Brain microvascular endothelial cell (primary cell): ENCODE data around the gene ENKD1.
A peak's percentile ranks its signal among the peaks of the same experiment; 100 is the strongest.

Experiments
- DNase-seq: peaks from one replicate; pipeline ENCODE4 v3.0.0-alpha.2; 2020
- H3K27ac ChIP-seq: fragments of 250-450 bp; sonication (Bioruptor Pico); 2 replicates; pipeline ENCODE4 v1.5.1; 2020; ENCODE audit warnings: mild to moderate bottlenecking, moderate library complexity
- H3K27me3 ChIP-seq: fragments of 250-450 bp; sonication (Bioruptor Pico); replicated peaks from 2 replicates; pipeline ENCODE4 v1.5.1; 2020; ENCODE audit warnings: mild to moderate bottlenecking
- H3K36me3 ChIP-seq: fragments of 250-450 bp; sonication (Bioruptor Pico); replicated peaks from 2 replicates; pipeline ENCODE4 v1.5.1; 2020; ENCODE audit warnings: mild to moderate bottlenecking
- H3K4me3 ChIP-seq: 2 replicates; pipeline ENCODE4 v1.5.1; 2011; ENCODE audit warnings: low read depth, mild to moderate bottlenecking, control low read depth, low read length, moderate library complexity
- in situ Hi-C: cut with HindIII; loops from 2 replicates; pipeline ENCODE4 v1.10.0; 2017; ENCODE audit warnings: low sequenced_read_pairs, low pct_ligation_motif_present
- TF ChIP-seq, protein P1 (sequence below): IDR thresholded peaks from 2 replicates; pipeline ENCODE4 v1.5.1; 2011; ENCODE audit warnings: low read depth, mild to moderate bottlenecking, moderate library complexity, low read length, control low read depth, inconsistent platforms; ENCODE audit errors: missing control alignments

ENKD1 gene

GRCh38 chr16:67660564-67661028 is 6.0 kb downstream of the ENKD1 start, which contains the start of gene PARD6A:
TSS of gene PARD6A (plus strand) at chr16:67660960. CDS start at chr16:67661039, 79 bp downstream.
- peak within 1 kb of the TSS; percentile 78 for H3K27ac ChIP-seq
- DNase-seq, result peak; percentile 89
- H3K27me3 ChIP-seq, result no peaks in the 10 kb centered on the region
- TF ChIP-seq, protein P1, sequence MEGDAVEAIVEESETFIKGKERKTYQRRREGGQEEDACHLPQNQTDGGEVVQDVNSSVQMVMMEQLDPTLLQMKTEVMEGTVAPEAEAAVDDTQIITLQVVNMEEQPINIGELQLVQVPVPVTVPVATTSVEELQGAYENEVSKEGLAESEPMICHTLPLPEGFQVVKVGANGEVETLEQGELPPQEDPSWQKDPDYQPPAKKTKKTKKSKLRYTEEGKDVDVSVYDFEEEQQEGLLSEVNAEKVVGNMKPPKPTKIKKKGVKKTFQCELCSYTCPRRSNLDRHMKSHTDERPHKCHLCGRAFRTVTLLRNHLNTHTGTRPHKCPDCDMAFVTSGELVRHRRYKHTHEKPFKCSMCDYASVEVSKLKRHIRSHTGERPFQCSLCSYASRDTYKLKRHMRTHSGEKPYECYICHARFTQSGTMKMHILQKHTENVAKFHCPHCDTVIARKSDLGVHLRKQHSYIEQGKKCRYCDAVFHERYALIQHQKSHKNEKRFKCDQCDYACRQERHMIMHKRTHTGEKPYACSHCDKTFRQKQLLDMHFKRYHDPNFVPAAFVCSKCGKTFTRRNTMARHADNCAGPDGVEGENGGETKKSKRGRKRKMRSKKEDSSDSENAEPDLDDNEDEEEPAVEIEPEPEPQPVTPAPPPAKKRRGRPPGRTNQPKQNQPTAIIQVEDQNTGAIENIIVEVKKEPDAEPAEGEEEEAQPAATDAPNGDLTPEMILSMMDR, result no peak
- no peaks in the 10 kb centered on the region for H3K36me3 ChIP-seq
- in situ Hi-C loops, result no loop called here
- peak within 1 kb of the TSS; percentile 85 for H3K4me3 ChIP-seq

DNA sequence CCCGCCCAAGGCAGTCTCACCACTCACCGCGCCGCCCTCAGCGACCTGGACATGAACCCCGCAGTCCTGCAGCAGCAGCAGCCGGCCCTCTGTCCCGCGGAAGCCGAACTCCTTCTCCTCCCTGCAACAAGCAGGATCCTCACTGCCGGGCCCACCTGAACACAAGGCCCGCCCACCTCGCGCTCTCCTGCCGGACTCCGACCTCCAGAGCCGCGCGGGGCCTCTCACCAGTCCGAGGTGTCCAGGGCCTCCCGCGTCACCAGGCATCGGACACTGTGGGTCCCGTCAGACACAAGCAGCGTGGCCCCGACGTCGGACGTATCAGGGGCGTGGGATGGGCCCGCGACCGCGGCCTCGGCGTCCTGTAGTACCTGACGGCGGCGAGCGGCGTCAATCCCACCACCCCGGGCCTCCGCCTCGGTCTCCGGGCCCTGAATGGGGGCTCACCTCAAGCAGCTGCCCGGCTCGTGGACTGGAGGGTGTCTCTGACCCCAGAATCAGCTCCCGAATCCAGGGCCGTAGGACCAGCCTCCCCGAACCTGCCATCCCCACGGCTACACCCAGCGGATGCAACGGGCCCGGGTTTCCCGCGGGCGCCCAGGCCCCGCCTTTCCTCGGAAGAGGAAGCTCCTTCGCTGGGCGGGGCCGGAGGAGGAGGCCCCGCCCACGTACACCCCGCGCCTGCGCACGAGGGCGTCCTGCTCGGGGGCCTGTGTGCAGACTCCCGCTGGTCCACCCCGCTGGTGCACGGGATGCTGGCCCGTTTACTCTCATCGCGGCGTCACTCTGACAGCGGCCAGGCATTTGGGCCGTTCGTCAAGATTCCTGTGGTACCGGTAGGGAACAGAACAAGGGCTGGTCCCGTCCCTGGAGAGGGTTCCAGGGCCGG is 6.6 kb downstream of the ENKD1 start, which contains the start of gene ACD:
TSS of gene ACD (minus strand) at position 586 of the 889 bp plus-strand sequence. CDS start at position 546, 40 bp downstream.
- DNase-seq, result peak; percentile 68
- in situ Hi-C loops, result no loop called here
- Histone ChIP-seq H3K4me3 (peak within 1 kb of the TSS; percentile 85), H3K36me3 (no peaks in the 10 kb centered on the region), H3K27me3 (no peaks in the 10 kb centered on the region), H3K27ac (peak within 1 kb of the TSS; percentile 78)
- TF ChIP-seq, protein P1, result no peak

- Histone ChIP-seq H3K27ac (no peak overlapping the region), H3K4me3 (peak overlapping the region; percentile 85), H3K27me3 (no peaks in the 10 kb centered on the region), H3K36me3 (no peaks in the 10 kb centered on the region)
- TF ChIP-seq, protein P1, result no peak
- no peak for DNase-seq
- in situ Hi-C loops, result no loop called here
These were observed 7.5 kb downstream of the ENKD1 start for GRCh38 chr16:67658849-67659674.

GRCh38 chr16:67657751-67658518 is 8.6 kb downstream of the ENKD1 start:
- no peak for DNase-seq
- H3K4me3 ChIP-seq, result no peak overlapping the region
- no peaks in the 10 kb centered on the region for H3K27me3 ChIP-seq
- TF ChIP-seq, protein P1, result no peak
- in situ Hi-C loops, result no loop called here
- H3K27ac ChIP-seq, result no peak overlapping the region
- H3K36me3 ChIP-seq, result no peaks in the 10 kb centered on the region

- in situ Hi-C loops, result no loop called here
- H3K4me3 ChIP-seq, result no peak overlapping the region
- no peaks in the 10 kb centered on the region for H3K36me3 ChIP-seq
These were observed 9.4 kb downstream of the ENKD1 start for GRCh38 chr16:67657017-67657608.

More at GRCh38 chr16:67657017-67657608, 9.4 kb downstream of the ENKD1 start:
- H3K27me3 ChIP-seq, result peaks cover 4% of the 10 kb centered on the region
- H3K27ac ChIP-seq, result no peak overlapping the region
- TF ChIP-seq, protein P1, result no peak
- no peak for DNase-seq
